ENCODE data around the gene SYNC.
"Not testable (repeated sequence)": the region's sequence is repeated elsewhere in the genome, so short reads cannot be mapped to it uniquely, and the experiment has no call there.

Gene SYNC

DNA sequence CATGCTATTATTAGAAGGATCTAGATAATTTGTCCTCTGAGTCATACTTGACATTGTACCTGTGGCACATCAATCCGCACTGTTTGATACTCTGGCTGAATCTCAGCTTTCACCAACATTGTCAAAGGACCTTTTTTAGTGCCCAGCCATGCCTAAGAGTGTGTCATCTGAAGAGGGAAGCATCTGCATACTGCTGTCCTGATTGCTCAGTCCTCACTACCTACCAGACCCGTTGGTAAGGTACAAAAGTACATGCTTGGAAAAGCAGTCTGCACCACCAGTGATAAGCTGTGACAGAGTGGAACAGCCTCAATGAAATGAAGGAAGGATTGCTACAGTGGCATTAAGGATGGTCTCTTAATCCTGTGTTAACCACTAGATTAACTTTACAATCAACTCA is 17.1 kb downstream of the SYNC start:
- no peak for DNase-seq

DNA sequence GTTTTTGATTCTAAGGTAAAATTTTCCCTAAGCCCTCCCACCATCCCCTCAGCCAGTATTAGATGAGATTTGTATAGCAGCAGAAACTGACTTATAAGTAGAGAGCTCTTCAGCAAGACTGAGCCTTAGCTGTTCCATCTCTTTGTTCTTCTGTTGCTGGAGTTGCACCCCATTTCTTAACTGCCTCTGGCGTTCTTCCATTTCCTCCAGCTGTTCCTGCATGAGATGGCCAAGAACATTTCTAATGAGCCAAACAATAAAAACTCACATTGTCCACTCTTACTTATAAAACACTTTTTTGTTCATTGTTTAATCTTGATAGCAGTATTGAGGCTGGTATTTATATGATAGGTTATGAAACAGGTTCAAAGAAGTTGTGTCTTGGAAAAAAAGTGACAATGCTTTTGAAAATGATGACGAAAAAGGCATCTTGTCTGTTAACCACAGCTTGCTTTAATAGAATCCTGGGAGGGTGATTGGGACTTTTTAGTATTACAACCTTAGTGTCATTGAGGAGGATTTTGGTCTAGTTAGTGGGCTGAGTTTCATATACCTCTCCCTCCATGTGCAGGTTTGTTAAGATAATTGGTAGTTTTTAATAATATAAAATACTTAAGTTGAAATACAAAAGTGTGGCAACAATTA is 18.3 kb downstream of the SYNC start:
- DNase-seq = no peak

DNA sequence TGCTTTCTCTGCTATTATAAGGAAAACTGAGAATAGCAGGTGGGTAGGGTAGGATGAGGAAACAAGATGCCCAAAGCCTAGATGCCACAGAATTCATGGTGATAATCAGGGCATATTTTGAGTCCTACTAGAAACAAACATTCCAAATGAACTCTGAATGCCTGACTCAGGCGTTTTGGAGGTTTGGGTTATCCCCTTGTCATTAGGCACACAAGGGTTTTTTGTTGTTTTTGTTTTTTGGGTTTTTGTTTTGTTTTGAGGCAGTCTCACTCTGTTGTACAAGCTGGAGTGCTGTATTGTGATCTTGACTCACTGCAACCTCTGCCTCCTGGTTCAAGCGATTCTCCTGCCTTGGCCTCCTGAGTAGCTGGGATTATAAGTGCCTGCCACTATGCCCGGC is 19.2 kb downstream of the SYNC start:
- DNase-seq = no peak

DNA sequence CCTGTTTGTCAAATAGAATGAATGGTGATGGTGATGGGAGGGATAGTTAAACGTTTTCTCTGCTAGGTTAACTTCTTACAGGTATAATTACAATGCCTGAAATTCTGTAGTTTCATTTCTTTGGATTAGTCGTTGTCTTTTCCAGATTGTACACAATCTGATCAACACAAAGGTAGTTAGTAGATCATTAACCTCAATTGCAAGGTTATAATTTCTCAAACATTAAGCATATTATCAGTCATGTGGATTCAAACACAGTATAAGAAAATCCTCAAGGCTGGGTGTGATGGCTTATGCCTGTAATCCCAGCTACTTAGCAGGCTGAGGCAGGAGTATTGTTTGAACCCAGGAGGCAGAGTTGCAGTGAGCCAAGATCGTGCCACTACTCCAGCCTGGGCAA is 20.6 kb downstream of the SYNC start:
- no peak for DNase-seq

DNA sequence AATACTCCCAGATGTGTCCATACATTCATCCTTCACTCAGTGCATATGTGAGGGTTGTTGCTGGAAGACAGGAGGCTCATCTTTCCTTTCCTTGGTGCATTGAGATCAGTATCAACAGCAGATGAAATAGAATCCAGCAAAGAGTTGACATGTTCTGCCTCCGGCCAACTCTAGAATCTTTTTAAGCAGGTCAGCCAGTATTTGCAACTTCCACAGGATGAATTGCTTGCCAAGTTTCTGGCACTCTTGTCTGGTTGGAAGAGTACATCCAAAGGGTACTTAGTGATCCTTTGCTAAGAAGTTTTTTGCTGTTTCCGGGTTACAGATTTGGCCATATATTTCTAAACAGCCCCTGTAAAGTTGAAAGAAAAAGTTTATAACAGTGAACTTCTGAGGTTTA is 21.1 kb downstream of the SYNC start:
- no peak for DNase-seq

DNA sequence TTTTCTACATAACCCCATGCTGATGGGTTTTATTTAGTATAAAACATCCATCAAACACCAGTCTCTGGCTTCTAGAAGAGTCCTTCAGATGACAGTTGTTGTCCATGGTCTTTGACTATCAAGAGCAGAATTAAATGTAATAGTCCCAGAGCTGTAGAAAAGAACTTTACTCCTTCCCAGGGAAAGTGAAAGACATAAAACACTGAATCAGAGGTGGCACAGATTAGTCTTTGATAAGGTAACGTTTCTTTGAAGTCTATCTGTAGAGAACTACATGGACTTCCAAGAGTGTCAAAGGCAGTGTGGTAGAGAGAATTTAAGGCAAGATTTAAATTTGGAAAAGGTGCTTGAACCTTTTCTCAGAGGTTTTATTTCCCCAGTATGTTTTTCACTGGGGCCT is 21.9 kb downstream of the SYNC start:
- no peak for DNase-seq

DNA sequence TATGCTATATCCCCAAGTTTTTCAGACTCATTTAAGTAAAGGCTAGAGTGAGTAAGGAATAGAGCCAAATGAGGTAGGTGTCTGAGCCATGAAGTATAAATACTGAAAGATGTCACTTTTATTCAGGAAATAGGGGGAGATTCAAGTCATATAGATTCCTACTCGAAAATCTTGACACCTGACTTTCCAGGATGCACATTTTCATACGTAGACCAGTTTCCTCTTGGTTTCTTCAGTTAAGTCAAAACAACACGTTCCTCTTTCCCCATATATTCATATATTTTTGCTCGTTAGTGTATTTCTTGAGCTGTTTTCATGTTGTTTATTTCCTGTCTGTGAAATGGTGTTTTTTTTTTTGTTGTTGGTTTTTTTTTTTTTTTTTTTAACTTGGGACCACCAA is 22.6 kb downstream of the SYNC start:
- not testable (repeated sequence) for DNase-seq

DNA sequence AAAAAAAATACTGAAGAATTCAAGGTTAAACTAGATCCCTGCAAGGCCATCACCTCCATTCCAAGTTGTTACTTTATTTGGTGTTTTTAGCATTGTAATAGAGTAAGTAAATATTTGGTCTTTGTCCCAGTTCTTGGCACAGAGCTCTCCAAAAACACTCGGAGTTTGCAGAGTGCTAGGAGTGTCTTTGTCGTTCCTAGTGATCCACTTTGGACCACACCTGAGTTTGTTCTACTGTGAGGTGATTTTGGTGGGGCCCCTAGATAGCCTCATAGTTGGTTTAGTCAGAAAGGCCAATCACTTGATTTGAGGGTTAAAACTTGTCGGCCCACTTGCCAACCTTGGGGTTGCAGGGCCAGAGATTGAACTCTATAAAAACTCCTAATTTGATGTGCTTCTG is 25.6 kb downstream of the SYNC start:
- DNase-seq = no peak

DNA sequence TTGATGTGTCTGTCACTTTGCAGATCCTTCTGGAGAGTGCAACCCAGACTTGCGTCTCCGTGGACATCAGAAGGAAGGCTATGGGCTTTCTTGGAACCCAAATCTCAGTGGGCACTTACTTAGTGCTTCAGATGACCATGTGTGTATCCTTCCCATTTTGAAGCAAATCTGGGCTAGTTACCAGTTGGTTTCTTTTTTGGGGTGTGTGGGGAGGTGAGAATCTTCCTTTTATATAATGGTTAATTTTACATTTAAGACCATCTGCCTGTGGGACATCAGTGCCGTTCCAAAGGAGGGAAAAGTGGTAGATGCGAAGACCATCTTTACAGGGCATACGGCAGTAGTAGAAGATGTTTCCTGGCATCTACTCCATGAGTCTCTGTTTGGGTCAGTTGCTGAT is 33.9 kb downstream of the SYNC start:
- DNase-seq = not testable (repeated sequence)

DNA sequence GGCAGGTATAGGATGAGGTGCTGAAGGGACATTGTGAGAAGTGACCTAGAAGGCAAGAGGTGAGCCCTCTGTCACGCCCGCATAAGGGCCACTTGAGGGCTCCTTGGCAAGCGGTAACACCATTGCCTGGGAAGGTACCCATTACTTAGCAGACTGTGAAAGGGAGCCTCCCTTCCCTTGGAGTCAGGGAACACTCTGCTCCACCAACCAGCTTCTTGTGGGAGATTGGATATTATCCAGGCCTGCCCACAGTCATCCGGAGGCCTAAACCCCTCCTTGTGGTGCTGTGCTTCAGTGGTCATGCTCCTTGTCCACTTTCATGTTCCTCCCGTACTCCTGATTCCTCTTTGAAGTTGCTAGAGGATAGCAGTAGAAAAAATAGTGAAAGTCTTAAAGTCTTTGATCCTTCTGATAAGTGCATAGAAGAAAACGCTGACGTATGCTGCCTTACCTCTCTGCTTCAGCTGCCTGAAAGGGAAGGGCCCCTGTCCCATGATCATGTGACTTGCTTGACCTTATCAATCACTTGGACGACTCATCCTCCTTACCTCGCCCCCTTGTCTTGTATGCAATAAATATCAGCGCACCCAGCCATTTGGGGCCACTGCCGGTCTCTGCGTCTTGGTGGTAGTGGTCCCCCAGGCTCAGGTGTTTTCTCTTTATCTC is 35.5 kb downstream of the SYNC start:
- DNase-seq = no peak

DNA sequence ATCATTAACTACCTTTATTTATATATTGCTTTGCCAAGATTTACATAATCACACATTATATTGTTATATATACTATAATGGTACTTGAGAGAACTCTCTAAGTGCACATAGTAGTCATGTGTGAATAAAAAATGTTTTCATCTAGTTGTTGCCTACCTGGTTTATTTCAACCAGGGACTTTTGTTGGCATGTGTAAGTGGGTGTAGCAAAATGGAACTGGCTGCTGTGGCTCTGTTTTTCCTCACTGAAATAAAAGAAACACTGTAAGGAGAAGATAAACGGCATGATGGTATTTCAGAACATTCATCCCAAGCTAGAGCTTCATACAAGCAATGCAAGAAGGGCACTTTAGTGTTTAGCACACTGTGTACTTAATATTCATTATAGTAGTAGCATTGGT is 36.7 kb downstream of the SYNC start:
- DNase-seq = no peak

DNA sequence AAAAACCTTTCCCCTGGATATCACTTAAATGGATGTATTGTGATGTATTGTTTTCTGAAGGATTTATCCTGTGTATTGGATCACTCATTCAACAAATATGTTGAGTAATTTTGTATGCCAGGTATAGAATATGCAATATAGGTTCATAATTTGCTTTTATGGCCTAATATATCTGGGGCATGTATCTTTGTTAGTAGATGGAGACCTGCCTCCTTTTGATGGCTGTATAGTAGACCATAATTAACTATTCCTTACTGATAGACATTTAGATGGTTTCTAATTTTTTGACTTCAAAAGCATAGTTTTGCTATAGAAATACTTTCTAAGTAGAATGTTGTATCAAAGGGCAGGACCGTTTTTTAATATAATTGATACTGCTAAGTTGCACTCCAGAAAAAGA is 43.0 kb downstream of the SYNC start:
- no peak for DNase-seq

DNA sequence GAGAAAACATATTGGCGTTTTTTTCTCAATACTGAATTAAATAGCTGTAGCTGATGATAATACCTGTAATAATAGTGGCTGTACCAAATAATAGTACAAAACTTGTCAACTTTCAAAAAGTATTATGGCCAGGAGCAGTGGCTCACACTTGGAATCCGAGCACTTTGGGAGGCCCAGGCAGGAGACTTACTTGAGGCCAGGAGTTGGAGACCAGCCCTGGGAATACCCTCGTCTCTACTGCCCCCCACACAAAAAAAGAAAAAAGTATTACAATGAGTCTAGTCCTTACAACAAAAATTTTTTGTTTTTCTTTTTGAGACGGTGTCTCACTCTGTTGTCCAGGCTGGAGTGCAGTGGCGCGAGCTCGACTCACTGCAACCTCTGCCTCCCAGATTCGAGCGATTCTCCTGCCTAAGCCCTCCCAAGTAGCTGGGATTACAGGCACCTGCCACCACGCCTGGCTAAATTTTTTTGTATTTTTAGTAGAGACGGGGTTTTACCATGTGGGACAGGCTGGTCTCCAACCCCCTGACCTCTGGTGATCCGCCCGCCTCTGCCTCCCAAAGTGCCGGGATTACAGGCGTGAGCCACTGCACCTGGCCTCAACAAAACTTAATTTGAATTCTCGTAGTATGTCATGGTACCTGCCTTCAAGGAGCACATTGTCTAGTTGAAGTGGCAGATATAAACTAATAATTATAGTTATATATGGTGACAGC is 50.2 kb downstream of the SYNC start:
- no peak for DNase-seq

DNA sequence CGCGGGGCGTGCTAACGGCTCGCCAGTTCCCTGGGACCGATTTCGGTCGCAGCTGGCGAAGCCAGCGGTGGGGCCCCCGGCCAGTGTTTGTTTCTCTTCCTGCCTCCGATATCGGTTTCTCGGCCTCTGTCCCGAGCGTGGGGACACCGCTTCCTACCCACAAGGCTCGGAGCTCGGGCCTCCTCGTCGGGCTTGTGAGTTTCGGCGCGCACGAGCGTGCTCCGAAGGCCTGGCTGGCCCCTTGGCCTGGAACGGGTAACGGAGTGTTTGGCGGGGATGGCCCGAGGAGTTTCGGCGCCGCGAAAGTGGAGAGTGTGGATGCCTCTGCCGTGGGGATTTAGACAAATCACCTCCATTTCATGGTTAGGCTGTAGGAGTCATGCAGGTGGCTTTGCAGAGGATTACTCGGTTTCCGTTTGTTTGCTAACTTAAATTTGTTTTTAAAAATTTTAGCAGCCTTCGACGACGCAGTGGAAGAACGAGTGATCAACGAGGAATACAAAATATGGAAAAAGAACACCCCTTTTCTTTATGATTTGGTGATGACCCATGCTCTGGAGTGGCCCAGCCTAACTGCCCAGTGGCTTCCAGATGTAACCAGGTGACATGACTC is 51.0 kb downstream of the SYNC start:
- no peak for DNase-seq

DNA sequence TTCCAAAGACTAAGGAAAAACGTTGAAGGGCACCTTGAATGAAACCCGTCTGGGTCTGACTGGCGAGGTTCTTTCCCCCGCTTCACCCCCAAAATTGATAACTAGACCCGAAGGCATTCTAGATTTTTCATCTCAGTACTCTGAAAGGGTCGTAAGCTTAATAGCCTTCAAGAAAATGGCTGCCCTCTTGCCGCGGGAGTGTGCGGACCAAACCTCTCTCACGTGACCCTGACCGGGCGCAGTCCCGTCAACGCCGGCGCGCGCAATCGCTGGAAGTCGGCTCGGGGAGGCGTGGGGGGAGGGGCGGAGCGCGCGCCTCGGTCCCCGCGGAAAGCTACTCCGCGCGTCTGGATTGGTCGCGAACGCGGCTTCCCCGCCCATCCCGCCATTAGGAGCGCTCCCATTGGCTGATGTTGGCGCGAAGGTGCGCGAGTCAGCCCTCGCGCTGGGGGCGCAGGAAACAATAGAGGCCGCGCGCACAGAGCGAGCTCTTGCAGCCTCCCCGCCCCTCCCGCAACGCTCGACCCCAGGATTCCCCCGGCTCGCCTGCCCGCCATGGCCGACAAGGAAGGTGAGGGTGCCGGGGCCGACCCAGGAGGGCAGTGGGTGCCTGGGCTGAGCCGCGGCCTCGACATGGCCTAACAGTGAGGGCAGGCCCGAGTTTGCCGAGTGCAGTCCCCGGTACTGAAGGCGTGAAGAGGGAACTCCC is 51.7 kb downstream of the SYNC start, which contains the start of gene RBBP4:
RBBP4 (plus strand) TSS at position 457 of the 709 bp plus-strand sequence; CDS start at position 556, 99 bp downstream.
- peak; percentile 98 for DNase-seq

DNA sequence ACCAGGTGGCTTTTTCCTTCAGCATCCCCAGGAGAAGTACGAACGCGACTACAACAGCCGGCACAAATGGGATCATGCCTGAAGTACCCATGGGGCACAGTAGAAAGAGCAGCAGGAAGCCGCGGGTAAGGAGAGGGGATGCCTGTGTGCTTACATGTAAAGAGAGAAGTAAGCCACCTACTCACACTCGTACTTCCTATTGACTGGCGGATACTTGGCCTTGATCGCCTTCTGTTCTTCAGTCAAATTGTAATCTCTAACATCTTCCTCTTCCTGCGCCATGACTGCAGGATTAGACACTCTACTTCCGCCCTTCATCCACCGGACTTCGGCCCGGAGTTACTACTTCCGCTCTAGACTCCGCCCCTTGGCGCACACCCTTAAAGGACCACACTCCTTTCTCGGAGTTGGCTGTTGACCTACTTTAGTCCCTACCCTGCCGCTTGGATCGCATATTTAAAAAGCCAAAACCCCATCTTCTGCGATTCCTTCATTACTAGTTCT is 52.3 kb downstream of the SYNC start, which contains the start of gene ZBTB8OS:
ZBTB8OS (minus strand) TSS at position 303 of the 504 bp plus-strand sequence; CDS start at position 282, 21 bp downstream.
- peak; percentile 86 for DNase-seq

DNA sequence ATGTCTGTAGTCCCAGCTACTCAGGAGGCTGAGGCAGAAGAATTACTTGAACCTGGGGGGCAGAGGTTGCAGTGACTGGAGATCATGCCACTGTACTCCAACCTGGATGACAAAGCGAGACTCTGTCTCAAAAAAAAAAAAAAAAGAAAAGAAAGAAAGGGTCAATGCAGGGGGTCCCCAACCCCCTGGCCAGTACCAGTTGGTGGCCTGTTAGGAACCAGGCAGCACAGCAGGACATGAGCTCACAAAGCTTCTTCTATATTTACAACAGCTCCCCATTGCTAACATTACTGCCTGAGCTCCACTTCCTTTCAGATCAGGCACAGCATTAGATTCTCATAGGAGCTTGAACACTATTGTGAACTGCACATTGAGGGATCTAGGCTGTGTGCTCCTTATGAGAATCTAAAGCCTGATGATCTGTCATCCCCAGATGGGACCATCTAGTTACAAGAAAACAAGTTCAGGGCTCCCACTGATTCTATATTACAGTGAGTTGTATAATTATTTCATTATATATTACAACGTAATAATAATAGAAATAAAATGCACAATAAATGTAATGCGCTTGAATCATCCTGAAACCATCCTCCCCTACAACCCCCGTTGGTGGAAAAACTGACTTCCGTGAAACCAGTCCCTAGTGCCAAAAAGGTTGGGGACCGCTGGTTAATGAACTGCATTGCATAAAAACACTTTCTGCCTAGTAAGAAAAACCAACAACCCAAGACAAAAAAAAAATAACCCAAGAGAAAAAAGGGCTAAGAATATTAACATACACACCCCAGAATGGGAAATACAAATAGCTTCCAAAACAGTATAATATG is 55.0 kb downstream of the SYNC start:
- no peak for DNase-seq

DNA sequence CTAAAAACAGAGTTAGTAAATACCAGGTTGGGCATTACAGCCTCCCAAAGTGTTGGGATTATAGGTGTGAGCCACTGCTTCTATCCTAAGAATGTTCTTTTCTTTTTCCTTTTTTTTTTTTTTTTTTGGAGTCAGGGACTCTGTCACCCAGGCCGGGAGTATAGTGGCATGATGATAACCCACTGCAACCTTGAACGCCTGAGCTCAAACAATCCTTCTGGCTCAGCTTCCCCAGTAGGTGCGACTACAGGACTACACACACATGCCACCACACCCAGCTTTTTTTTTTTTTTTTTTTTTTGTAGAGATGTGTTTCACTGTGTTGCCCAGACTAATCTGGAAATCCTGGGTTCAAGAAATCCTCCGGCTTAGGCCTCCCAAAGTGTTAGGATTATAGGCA is 58.1 kb downstream of the SYNC start:
- DNase-seq = no peak

DNA sequence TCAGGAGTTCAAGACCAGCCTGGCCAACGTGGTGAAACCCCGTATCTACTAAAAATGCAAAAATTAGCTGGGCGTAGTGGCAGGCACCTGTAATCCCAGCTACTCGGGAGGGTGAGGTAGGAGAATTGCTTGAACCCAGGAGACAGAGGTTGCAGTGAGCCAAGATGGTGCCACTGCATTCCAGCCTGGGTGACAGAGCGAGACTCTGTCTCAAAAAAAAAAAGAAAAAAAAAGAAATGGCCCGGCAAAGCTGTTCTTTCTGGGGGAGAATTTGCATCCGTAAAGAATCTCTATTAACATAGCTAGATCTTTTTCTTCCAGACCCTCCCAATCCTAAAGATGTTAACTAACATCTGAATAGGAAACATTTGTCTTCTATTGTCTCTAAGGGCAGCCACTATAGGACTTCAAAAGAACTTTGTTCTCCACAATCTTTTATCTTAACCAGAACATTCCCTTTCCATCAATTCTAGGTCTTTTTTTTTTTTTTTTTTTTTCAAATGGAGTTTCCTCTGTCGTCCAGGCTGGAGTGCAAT is 60.2 kb downstream of the SYNC start:
- DNase-seq = not testable (repeated sequence)

DNA sequence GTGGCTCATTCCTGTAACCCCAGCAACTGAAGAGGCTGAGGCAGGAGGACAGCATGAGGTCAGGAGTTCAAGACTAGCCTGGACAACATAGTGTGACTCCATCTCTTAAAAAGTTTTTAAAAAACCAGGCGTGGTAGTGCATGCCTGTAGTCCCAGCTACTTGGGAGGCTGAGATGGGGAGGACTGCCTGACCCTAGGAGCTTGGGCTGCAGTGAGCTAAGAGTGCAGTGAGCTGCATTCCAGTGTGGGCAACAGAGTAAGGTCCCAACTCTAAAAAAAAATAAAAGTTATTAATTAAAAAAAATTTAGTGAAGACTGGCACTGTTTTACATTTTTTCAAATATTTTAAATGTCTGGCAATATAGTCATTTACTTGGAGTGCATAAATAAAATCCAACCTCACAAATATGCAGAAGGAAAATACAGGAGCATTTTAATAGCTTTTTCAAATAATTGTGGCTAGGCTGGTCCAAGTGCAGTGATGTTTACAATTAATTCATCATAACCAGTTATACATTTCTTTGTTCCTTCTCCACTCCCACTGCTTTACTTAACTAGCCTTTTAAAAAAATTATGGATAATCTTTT is 63.0 kb downstream of the SYNC start:
- DNase-seq = no peak

All from activated naive CD4-positive, alpha-beta T cell treated with anti-CD3 and anti-CD28 coated beads, Interleukin-2, amount 50 U/mL, for 16 hours (primary cell).